Measurements from ENCODE around the gene FERMT3.
A peak's percentile ranks its signal among the peaks of the same experiment; 100 is the strongest.

FERMT3 gene

DNA sequence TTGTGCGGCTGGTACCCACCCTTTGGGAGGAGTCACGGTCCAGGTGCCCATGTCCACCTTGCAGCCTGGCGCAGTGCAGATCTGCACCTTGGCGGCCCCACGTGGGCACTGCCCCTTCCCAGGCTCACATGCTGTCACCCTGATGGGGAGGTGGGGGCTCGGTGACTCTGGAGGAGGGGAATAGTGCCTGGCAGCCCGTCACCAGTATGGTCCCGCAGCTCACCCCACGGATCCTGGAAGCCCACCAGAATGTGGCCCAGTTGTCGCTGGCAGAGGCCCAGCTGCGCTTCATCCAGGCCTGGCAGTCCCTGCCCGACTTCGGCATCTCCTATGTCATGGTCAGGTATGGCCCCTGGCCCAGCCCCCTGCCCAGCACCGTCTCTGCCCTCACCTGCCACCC lies 14.3 kb downstream of the FERMT3 start:
- DNase-seq (ENCODE audit: low spot score) = no peak

DNA sequence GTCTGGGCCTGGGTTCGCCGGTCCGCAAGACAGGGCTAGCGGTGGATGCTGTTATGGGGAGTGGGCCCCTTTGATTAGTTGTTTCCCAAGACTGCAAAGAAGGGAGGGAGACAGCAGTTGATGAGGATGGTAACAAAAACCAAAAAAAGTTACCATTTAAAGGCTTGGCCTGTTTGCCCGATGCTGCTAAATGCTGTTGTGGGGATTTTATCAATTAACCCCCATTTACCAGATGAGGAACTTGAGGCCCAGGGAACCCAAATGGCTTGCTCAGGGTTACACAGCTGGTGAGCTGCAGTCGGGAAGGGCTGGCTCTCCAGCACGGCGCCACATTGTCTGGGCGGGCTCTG lies 16.1 kb downstream of the FERMT3 start:
- DNase-seq (ENCODE audit: low spot score) = no peak

DNA sequence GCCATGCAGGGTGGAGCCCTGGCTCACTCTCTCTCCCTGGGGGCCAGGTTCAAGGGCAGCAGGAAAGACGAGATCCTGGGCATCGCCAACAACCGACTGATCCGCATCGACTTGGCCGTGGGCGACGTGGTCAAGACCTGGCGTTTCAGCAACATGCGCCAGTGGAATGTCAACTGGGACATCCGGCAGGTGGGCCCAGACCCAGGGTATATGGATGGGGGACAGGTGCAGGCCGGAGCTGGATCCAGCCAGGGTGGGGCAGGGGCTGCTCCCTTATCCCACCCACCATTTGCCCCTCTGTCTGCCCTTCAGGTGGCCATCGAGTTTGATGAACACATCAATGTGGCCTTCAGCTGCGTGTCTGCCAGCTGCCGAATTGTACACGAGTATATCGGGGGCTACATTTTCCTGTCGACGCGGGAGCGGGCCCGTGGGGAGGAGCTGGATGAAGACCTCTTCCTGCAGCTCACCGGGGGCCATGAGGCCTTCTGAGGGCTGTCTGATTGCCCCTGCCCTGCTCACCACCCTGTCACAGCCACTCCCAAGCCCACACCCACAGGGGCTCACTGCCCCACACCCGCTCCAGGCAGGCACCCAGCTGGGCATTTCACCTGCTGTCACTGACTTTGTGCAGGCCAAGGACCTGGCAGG lies 16.6 kb downstream of the FERMT3 start:
- DNase-seq (ENCODE audit: low spot score) = no peak

DNA sequence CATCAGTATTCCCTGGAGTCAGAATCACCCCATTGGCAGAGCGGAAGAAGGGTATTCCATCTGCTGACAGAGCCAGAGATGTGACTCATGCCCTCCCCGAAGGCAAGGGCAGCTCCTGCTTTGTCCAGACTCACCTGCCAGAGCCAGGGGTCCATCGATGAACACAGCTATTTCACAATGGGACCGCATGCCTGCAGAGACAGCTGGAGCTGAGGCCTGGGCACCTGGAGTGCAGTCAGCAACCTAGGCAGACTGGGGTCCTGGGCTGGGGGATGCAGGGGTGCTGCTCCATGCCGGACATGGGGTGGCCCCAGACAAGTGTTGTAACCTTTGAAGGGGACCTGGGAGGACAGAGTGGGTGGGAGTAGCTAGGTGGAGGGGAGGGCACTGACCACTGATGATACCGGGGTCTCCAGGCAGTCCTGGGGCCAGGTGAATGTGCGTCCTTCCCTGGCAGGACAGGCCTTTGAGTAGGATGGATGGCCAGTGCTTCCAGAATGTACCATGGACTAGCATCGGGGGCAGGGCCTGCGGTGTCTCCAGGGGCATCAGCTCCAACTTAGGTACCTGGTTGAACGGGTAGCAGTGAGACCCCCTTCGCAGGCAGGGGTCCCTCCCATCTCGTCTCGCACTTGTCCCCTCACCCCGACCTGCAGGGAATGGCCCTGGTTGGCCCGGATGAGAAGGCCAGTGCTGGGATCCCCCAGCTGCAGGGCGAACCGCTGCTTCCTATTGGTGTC lies 17.8 kb downstream of the FERMT3 start:
- DNase-seq (ENCODE audit: low spot score) = no peak

DNA sequence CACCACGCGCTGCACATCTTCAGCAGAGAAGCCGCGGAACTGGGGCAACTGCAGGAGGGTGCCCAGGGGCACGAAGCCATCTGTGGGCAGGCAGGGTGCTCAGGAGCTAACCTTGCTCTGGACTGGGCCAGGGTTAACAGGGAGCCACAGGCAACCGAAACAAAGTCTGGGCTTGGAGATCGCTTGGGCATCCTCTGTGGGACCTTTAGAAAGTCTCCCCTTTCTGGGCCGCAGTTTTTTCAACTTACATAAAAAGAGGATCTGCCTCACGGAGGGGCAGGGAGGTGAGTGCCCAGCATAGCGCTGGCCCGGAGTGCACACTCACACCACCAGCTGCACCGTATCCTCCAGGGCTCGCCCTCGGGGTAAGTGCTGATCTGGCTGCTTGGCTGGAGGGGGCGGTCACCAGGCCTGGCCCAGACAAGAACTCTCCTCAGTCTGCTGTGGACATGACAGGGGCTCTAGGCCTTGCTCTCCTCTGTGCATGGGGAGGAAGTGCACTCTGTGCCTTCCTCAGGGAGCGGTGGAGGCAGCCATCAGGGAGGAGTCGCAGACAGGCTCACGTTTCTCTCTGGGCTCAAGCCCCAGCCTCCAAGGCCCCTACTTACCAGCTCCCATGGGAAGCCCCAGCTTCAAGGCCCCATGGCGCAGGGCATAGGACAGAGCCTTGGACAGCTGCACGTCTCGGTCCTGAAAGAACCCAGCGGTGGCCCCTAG lies 18.5 kb downstream of the FERMT3 start:
- no peak for DNase-seq (ENCODE audit: low spot score)

DNA sequence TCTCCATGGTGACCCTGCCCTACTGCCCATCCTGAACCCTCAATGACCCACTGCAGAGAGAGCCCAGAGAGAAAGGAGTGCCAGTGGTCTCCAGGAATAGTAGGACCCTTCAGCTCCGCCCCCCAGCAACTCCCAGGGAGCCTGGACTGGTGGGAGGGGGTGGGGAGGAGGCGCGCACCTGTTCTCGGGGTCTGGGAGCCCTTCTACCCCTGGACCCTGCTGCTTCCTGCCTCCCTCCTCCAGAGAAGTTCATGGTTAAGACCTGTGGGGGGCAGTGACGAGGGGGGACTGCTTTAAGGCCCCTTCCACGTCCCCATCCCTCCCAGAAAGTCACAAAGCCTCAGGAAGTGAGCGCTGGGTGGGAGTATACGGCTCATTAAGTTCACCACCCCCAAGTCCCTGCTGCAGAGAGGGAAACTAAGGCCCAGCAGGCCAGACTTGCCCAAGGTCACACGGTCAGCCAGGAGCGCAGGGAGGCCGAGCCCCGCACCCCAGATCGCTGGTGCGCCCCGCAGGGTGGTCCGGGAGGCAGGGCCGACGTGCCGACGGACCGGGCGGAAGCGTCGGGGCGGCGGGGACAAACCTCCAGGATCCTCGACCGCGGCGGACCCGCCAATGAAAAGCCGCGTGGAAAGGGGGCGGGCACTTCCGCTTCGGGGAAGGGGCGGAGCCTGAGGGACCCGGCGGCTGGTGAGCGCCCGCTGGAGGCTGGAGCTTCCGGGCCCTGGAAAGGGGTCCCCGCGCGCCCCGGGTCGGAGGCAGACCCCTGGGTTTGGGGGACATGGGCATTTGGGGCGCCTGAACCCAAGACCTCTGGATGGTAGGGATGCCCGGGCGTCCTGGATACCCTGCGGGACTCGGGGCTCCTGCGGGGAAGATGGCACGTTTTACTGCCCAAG lies 19.3 kb downstream of the FERMT3 start, which contains the start of the genes NUDT22 and TRPT1:
Gene NUDT22 (plus strand): TSS at position 667 of the 899 bp plus-strand sequence. CDS start 379 bp downstream, outside the sequence.
Gene TRPT1 (minus strand): TSS at position 579 of the 899 bp plus-strand sequence. CDS start 326 bp downstream, at position 253.
- DNase-seq (ENCODE audit: low spot score) = peak; percentile 94

DNA sequence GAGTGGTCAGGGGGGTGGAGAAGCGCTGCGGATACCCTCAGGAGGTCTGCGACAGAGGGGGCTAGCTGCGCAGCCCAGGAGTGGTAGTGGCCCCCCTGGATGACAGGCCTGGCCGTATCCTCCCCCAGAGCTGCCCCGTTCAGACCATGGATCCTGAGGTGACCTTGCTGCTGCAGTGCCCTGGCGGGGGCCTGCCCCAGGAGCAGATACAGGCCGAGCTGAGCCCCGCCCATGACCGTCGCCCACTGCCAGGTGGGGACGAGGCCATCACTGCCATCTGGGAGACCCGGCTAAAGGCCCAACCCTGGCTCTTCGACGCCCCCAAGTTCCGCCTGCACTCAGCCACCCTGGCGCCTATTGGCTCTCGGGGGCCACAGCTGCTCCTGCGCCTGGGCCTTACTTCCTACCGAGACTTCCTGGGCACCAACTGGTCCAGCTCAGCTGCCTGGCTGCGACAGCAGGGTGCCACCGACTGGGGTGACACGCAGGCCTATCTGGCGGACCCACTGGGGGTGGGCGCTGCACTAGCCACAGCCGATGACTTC lies 20.1 kb downstream of the FERMT3 start:
- no peak for DNase-seq (ENCODE audit: low spot score)

DNA sequence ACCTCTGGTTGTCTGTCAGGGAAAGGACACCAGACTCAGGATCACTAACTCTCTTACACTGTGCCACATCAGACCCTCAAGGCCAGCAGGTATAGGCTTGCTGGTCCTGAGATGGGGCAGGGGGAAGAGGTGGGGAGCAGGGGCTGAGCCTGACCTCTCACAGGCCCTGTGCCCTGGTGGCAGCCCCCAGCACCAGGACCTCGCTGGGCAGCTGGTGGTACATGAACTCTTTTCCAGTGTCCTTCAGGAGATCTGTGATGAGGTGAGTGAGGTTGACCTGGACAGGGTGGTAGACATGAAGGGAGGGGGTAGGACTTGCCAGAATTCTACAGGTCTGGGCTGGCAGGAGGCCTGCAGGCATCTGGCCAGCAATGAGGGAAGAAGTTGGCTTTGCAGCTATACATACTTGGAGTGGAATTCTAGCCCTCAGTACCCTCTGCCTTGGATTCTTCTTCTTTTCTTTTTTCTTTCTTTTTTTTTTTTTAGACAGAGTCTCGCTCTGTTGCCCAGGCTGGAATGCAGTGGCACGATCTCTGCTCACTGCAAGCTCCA lies 21.0 kb downstream of the FERMT3 start:
- no peak for DNase-seq (ENCODE audit: low spot score)

DNA sequence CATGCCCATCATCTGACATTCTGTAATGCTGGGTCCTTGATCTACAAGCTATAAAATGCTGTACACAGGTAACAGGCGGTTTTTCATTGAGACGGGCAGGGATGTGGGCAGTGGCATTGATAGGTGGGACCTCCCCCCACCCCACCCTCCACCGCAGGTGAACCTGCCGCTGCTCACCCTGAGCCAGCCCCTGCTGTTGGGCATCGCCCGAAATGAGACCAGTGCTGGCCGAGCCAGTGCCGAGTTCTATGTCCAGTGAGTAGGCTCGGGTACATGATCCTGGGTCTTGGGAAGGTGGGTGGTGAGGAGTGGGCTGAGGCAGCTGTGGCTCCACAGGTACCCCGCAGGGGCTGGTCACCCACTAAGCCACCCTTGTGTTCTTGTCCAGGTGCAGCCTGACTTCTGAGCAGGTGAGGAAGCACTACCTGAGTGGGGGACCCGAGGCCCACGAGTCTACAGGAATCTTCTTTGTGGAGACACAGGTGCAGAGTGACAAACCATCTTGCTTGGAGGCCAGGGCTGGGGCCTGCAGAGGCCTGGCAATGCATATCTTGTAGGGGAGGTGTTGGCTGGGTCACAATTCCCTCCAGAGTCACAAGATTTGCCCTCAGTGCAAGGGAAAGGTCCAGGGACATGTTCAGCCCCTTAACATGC lies 22.7 kb downstream of the FERMT3 start:
- DNase-seq (ENCODE audit: low spot score) = no peak

DNA sequence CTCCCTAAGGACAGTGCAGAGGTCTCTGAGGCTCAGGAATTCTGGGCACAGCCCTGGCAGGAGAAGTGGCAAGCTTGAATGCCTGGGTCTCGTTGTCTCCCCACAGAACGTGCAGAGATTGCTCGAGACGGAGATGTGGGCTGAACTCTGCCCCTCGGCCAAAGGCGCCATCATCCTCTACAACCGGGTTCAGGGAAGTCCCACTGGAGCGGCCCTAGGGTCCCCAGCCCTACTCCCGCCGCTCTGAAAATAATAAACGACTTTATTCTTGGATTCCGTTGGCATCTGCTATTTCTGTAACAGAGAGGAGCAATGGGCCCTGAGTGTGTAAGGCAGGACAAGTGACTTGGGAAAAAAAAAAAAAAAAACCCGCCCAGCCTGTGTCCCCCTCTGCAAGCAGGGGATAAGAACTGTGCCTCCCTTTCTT lies 23.2 kb downstream of the FERMT3 start:
- no peak for DNase-seq (ENCODE audit: low spot score)

DNA sequence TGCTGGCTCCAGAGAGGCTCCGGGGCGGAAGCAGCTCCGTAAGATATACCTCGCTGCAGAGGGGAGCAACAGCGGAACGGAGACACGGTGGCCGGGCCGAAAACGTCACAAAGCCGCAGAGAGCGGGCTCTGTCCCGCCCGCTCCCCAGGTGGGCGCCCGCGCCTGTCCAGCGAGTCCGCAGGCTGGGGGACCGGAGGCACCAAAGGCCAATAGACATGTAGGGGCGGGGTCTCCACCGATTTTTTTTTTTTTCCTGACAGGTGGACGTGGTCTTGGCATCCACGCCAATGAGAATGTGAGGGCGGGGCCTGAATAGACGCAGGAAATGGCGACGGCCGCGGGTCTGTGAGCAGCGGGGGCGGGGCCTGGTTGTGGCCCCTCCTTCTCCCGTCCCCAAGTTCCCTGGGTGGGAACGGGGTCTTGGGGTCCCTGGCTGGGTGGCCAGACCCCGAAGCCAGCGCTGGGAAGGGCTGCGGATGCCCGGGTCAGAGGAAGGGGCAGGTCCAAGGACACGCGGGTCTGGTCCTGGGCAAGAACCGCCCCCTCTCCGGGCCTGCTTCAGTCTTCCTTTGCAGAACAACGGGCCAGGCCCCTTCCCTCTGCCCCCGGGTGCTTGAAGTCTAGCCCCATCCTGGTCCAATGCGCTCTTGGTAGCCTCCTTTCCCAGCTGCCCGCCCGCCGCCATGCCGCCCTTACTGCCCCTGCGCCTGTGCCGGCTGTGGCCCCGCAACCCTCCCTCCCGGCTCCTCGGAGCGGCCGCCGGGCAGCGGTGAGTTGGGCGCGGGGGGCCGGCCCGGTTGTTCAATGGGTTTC lies 23.9 kb downstream of the FERMT3 start, which contains the start of gene DNAJC4:
Gene DNAJC4 (plus strand): TSS at position 378 of the 814 bp plus-strand sequence. CDS start 307 bp downstream, at position 685.
- peak; percentile 94 for DNase-seq (ENCODE audit: low spot score)

DNA sequence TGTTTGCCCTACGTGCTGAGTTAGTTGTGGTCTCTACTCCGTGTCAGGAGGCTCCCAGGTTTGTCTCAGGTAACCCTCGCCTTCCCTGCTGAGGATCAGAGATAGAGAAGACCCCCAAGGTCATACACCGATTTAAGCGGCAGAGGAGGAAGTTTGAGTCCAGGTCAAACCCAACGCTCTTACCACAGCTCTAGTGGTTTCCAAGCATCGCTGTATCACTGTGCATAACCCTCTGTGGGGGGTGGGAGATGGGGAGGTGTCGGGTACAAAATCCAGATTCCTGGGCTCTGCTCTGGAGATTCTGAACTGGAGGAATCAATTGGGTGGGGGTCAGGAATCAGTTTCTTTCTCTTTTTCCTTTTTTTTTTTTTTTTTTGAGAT lies 24.5 kb downstream of the FERMT3 start:
- no peak for DNase-seq (ENCODE audit: low spot score)

DNA sequence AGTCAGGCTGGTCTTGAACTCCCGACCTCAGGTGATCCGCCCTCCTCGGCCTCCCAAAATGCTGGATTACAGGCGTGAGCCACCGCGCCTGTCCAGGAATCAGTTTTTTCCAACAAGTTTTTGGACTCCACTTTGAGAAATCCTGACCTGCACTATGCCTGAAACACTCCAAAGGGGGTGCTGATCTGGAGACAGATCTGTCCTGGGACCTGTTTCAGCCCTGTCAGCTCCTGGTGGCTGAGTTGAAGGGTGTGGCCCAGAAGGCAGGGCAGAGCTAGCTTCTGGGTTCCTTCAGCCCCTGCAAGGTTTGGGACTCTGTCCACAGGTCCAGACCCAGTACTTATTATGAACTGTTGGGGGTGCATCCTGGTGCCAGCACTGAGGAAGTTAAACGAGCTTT lies 25.0 kb downstream of the FERMT3 start:
- no peak for DNase-seq (ENCODE audit: low spot score)

DNA sequence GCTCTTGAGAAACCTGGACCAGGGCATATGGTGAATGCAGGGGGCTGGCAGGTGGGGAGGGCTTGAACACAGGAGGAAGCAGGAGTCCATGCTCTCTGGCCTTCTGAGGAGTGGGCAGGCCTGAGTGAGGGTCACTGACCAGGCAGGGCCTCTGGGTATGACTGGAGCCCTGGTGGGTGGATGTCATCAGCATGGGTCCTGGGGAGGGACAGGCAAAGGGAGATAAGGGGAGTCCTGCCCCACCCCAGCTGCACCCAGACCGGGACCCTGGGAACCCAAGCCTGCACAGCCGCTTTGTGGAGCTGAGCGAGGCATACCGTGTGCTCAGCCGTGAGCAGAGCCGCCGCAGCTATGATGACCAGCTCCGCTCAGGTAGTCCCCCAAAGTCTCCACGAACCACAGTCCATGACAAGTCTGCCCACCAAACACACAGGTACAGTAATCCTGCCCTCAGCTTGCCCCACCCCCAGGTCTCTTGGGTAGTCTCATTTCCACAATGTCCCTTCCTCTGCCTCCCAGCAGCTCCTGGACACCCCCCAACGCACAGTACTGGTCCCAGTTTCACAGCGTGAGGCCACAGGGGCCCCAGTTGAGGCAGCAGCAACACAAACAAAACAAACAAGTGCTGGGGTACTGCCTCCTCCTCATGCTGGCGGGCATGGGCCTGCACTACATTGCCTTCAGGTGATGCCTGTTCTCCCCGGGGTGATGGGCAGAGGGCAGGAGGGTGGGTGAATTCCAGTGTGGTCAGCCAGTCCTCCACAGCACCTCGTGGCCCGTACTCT lies 25.9 kb downstream of the FERMT3 start:
- no peak for DNase-seq (ENCODE audit: low spot score)

DNA sequence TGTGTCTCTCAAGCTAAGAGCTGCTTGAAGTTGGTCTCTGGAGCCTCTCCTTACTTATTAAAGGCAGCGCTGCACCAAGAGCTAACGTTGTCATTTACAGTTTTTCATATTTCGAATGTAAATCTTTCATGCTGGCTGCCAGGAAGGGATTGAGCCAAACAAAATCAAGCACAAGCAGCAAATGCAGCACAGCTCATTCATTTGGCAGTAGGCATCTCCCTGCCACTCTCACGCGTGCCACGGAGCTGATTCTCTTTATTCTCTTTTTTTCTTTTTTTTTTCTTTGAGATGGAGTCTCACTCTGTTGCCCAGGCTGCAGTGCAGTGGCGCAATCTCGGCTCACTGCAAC lies 26.4 kb downstream of the FERMT3 start:
- DNase-seq (ENCODE audit: low spot score) = no peak

DNA sequence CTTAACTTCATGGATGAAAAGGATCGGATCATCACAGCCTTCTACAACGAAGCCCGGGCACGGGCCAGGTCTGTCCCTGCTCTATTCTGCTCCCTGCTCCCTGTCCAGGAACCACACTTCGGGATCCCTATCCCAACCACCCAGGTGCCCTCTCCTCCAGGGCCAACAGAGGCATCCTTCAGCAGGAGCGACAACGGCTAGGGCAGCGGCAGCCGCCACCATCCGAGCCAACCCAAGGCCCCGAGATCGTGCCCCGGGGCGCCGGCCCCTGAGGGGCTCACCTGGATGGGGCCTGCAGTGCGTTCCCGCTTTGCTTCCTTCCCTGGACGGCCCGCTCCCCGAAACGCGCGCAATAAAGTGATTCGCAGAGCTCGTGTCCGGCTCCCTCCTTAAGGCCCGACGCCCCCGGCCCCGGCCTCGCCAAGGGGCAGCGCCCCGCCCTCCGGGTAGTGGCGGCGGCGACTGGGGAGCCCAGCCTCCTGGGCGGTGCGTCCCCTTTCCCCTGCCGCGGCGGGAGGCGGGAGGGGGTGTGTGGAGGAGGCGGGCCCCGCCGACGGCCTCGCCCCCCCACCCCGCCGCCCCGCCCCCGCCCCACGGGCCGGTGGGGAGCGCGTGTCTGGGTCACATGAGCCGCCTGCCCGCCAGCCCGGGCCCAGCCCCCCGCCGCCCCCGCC lies 27.5 kb downstream of the FERMT3 start, which contains the start of gene VEGFB:
Gene VEGFB (plus strand): TSS at position 672 of the 674 bp plus-strand sequence. CDS start 250 bp downstream, outside the sequence.
- peak; percentile 66 for DNase-seq (ENCODE audit: low spot score)

DNA sequence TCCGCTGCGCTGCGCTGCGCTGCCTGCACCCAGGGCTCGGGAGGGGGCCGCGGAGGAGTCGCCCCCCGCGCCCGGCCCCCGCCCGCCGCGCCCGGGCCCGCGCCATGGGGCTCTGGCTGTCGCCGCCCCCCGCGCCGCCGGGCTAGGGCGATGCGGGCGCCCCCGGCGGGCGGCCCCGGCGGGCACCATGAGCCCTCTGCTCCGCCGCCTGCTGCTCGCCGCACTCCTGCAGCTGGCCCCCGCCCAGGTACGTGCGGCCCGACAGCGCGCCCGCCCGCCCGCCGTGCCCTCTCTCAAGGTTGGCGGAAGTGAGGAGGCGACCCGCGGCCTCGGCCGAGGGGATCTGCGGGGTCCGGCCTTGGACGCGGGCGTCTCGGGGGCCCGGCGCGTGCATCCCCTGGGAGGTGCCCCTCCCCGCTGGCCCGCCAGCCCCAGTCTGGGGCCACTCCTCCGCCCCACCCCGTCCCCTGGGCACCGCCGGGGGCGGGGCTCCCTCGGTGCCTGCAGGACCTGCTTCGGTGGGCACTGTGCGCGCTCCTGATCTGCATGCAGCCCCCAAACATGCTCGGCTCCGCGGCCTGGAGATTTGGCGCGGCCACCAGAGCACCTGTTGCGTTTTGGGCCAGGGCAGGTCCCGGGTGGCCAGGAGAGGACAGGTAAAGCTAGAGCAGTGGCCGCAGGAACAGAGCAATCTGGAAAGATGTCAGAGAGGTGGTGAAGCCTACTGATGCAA lies 28.3 kb downstream of the FERMT3 start:
- DNase-seq (ENCODE audit: low spot score) = no peak

Data from ecto neural progenitor cell (in vitro differentiated cells).